Lung (tissue), 12 donors: ENCODE measurements around the gene COBLL1. TPM values are rescaled to one million over a fixed set of nuclear protein-coding genes. Genes with fewer than 3 reads are reported as not detected.
"Not testable (repeated sequence)": the region's sequence is repeated elsewhere in the genome, so short reads cannot be mapped to it uniquely, and the experiment has no call there.

Experiments
- ATAC-seq: fragments of 200-7000 bp; cut with Tn5 transposase; one replicate; pipeline ENCODE4 v1.9.1; 2020; ENCODE audit warnings: moderate number of reproducible peaks; ENCODE audit not compliant: insufficient read depth, low FRiP score
- DNase-seq, 3 donors: peaks; one replicate each; pipeline ENCODE4 v3.0.0-alpha.2; 2013 to 2017
- H3K27ac ChIP-seq, 2 donors: one replicate each; pipeline ENCODE4 v1.5.1; 2013; ENCODE audit warnings: mild to moderate bottlenecking in 2 of 2, moderate library complexity in 2 of 2, control low read depth in 1 of 2, inconsistent platforms in 1 of 2, low read depth in 1 of 2, low read length in 1 of 2
- H3K27me3 ChIP-seq, 3 donors: one replicate each; pipeline ENCODE4 v1.5.1; 2013; ENCODE audit warnings: low read length in 2 of 3; ENCODE audit not compliant: control insufficient read depth in 3 of 3, insufficient read depth in 3 of 3
- H3K36me3 ChIP-seq, 4 donors: one replicate each; pipeline ENCODE4 v1.5.1; 2013; ENCODE audit warnings: low read length in 4 of 4, mild to moderate bottlenecking in 1 of 4, moderate library complexity in 1 of 4; ENCODE audit not compliant: control insufficient read depth in 4 of 4, insufficient read depth in 4 of 4
- H3K4me1 ChIP-seq, 5 donors: one replicate each; pipeline ENCODE4 v1.5.1; 2013; ENCODE audit warnings: low read length in 5 of 5, mild to moderate bottlenecking in 2 of 5, moderate library complexity in 1 of 5; ENCODE audit not compliant: control insufficient read depth in 5 of 5, insufficient read depth in 5 of 5
- H3K4me3 ChIP-seq: one replicate; pipeline ENCODE4 v1.5.1; 2013; ENCODE audit warnings: mild to moderate bottlenecking, control low read depth, moderate library complexity
- H3K9ac ChIP-seq, 2 donors: one replicate each; pipeline ENCODE4 v1.5.1; 2013; ENCODE audit warnings: low read length in 2 of 2, control low read depth in 1 of 2; ENCODE audit not compliant: insufficient read depth in 1 of 2
- H3K9me3 ChIP-seq, 4 donors: one replicate each; pipeline ENCODE4 v1.5.1; 2013; ENCODE audit warnings: low read length in 3 of 4, mild to moderate bottlenecking in 1 of 4, moderate library complexity in 1 of 4; ENCODE audit not compliant: control insufficient read depth in 4 of 4, insufficient read depth in 3 of 4
- WGBS, 2 donors: extraction: QIAGEN DNeasy Blood & Tissue Kit; methylation state at CpG; one replicate each; pipeline ENCODE4 v1.1.7; 2013; 5-methylcytosine and 5-hydroxymethylcytosine counted together
- polyA plus RNA-seq, 2 donors: library from polyadenylated mRNA; stranded (reverse); fragments of 200-250 nt; gene quantifications; one replicate each; pipeline ENCODE4 v1.2.1, GENCODE V29; 2013
- total RNA-seq, 2 donors: library from RNA; depleted of rRNA in 1 of 2; stranded (reverse); fragments of >200 nt in 1 of 2; gene quantifications; one replicate each; pipeline ENCODE4 v1.2.1, GENCODE V29; 2014 to 2021
- TF ChIP-seq, protein P1 (sequence below): IDR thresholded peaks from 2 replicates; pipeline ENCODE4 v1.5.1; 2012; ENCODE audit warnings: mild to moderate bottlenecking; ENCODE audit errors: control extremely low read depth, extremely low read depth
- donor health status: control.
- donor health status: control.
- donor health status: Bipolar disorder and iron deficiency.
- donor health status: healthy.
- donor health status: DM: yes; HTN: yes; CAD: no.

The COBLL1 gene
- total and polyA plus RNA-seq, 4 donors = 13.0 to 86.5 (median 53.7) TPM

DNA sequence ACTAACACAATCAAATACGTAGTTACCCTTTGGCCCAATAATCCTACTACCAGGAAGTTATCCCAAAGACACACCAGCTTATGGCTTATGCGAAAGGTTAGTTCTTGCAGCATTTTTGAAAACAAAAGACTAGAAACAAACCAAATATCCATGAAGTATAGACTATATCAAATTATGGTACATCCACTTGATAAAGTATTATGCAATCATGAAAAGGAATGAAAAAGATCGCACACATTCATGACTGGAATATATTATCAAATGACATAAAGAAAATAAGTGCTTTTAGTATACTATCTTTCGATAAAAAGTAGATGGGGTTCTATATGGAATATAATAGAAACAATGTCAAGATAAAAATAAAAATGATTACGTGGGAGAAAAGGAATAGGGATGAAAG lies 78.2 kb downstream of the COBLL1 start:
- Histone ChIP-seq H3K9me3 (no peaks in the 10 kb centered on the region), H3K9ac (no peak overlapping the region), H3K36me3 (no peaks in the 10 kb centered on the region), H3K27me3 (no peaks in the 10 kb centered on the region), H3K4me1 (peaks cover 0 to 2% (median 0%) of the 10 kb centered on the region in 5 donors), H3K4me3 (no peak overlapping the region), H3K27ac (no peak overlapping the region)
- TF ChIP-seq, protein P1, sequence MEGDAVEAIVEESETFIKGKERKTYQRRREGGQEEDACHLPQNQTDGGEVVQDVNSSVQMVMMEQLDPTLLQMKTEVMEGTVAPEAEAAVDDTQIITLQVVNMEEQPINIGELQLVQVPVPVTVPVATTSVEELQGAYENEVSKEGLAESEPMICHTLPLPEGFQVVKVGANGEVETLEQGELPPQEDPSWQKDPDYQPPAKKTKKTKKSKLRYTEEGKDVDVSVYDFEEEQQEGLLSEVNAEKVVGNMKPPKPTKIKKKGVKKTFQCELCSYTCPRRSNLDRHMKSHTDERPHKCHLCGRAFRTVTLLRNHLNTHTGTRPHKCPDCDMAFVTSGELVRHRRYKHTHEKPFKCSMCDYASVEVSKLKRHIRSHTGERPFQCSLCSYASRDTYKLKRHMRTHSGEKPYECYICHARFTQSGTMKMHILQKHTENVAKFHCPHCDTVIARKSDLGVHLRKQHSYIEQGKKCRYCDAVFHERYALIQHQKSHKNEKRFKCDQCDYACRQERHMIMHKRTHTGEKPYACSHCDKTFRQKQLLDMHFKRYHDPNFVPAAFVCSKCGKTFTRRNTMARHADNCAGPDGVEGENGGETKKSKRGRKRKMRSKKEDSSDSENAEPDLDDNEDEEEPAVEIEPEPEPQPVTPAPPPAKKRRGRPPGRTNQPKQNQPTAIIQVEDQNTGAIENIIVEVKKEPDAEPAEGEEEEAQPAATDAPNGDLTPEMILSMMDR = no peak
- 91 to 94% methylated on average over 5 of the region's 5 CpGs for WGBS, 2 donors
- ATAC-seq = no peak
- DNase-seq = no peak

- DNase-seq (no peak), ATAC-seq (no peak)
- TF ChIP-seq, protein P1 = no peak
- Histone ChIP-seq H3K27ac (no peak overlapping the region), H3K9me3 (no peaks in the 10 kb centered on the region), H3K4me1 (peaks cover 0 to 4% (median 0%) of the 10 kb centered on the region in 5 donors), H3K27me3 (no peaks in the 10 kb centered on the region), H3K9ac (no peak overlapping the region), H3K4me3 (no peak overlapping the region), H3K36me3 (no peaks in the 10 kb centered on the region)
- 84 to 93% methylated on average over 1 of the region's 1 CpG for WGBS, 2 donors
Observed at GRCh38 chr2:164761737-164762460, 79.7 kb downstream of the COBLL1 start.

DNA sequence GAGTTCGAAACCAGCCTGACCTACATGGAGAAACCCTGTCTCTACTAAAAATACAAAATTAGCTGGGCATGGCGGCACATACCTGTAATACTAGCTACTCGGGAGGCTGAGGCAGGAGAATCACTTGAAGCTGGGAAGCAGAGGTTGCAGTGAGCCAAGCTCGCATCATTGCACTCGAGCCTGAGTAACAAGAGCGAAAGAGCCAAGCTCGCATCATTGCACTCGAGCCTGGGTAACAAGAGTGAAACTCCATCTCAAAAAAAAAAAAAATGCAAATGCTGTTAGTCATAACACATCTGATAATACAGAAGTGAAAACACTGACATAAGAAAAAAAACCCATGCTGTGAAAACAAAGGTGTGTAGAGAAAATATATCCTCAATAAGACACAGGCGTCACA lies 80.4 kb downstream of the COBLL1 start:
- not testable (repeated sequence) for H3K27ac ChIP-seq, ATAC-seq

GRCh38 chr2:164760179-164760578 lies 81.4 kb downstream of the COBLL1 start:
- Histone ChIP-seq H3K9me3 (no peaks in the 10 kb centered on the region), H3K36me3 (no peaks in the 10 kb centered on the region), H3K4me1 (peaks cover 0 to 4% (median 0%) of the 10 kb centered on the region in 5 donors), H3K27me3 (no peaks in the 10 kb centered on the region), H3K27ac (no peak overlapping the region), H3K4me3 (no peak overlapping the region), H3K9ac (no peak overlapping the region)
- DNase-seq (no peak), ATAC-seq (no peak)
- 45 to 56% methylated on average over 2 of the region's 2 CpGs for WGBS, 2 donors
- TF ChIP-seq, protein P1 = no peak

More for the DNA sequence above, 80.4 kb downstream of the COBLL1 start:
- H3K27me3 ChIP-seq, H3K9me3 ChIP-seq, H3K4me1 ChIP-seq, H3K36me3 ChIP-seq, DNase-seq, H3K4me3 ChIP-seq, H3K9ac ChIP-seq: not testable (repeated sequence)
- WGBS, 2 donors = 89 to 90% methylated on average over 9 of the region's 9 CpGs
